Hepatocyte (in vitro differentiated cells): ENCODE results near the gene MAN1C1. TPM values are rescaled to one million over a fixed set of nuclear protein-coding genes. Genes with fewer than 3 reads are reported as not detected.
A peak's percentile ranks its signal among the peaks of the same experiment; 100 is the strongest.

Experiments used
- DNase-seq: peaks from one replicate; pipeline ENCODE4 v3.0.0-alpha.2; 2016; ENCODE audit warnings: low spot score
- H2AFZ ChIP-seq: fragments of 200-600 bp; sonication (generic); 2 replicates; pipeline ENCODE4 v1.6.0; 2016; ENCODE audit warnings: antibody characterized with exemption, mild to moderate bottlenecking
- H3K27ac ChIP-seq: fragments of 200-600 bp; sonication (generic); 2 replicates; pipeline ENCODE4 v1.5.1; 2016; ENCODE audit warnings: mild to moderate bottlenecking
- H3K27me3 ChIP-seq: fragments of 200-600 bp; sonication (generic); 2 replicates; pipeline ENCODE4 v1.6.1; 2016
- H3K36me3 ChIP-seq: fragments of 200-600 bp; sonication (generic); replicated peaks from 2 replicates; pipeline ENCODE4 v1.5.1; 2016; ENCODE audit warnings: low read depth; ENCODE audit not compliant: insufficient read depth
- H3K4me1 ChIP-seq: fragments of 200-600 bp; sonication (generic); 2 replicates; pipeline ENCODE4 v1.5.1; 2016; ENCODE audit warnings: mild to moderate bottlenecking, moderate library complexity; ENCODE audit not compliant: insufficient read depth
- H3K4me2 ChIP-seq: fragments of 200-600 bp; sonication (generic); 2 replicates; pipeline ENCODE4 v1.6.0; 2016
- H3K4me3 ChIP-seq: fragments of 200-600 bp; sonication (generic); 2 replicates; pipeline ENCODE4 v1.5.1; 2016; ENCODE audit warnings: mild to moderate bottlenecking
- H3K79me2 ChIP-seq: fragments of 200-600 bp; sonication (generic); 2 replicates; pipeline ENCODE4 v1.6.0; 2017; ENCODE audit warnings: mild to moderate bottlenecking
- H3K9me2 ChIP-seq: fragments of 200-600 bp; sonication (generic); replicated peaks from 2 replicates; pipeline ENCODE4 v1.6.0; 2017; ENCODE audit warnings: mild to moderate bottlenecking; ENCODE audit not compliant: insufficient read depth
- H3K9me3 ChIP-seq: fragments of 200-600 bp; sonication (generic); 2 replicates; pipeline ENCODE4 v1.5.1; 2016; ENCODE audit warnings: low read depth, mild to moderate bottlenecking
- H4K20me1 ChIP-seq: fragments of 200-600 bp; sonication (generic); 2 replicates; pipeline ENCODE4 v1.6.0; 2016; ENCODE audit warnings: mild to moderate bottlenecking; ENCODE audit not compliant: insufficient read depth, poor library complexity, severe bottlenecking
- EZH2 ChIP-seq: fragments of 200-600 bp; sonication (generic); IDR thresholded peaks from 2 replicates; pipeline ENCODE4 v1.6.1; 2016; ENCODE audit warnings: antibody characterized with exemption, mild to moderate bottlenecking, borderline replicate concordance
- EZH2phosphoT487 ChIP-seq: fragments of 200-600 bp; sonication (generic); IDR thresholded peaks from one replicate; pipeline ENCODE4 v1.6.1; 2018; ENCODE audit warnings: antibody characterized with exemption, mild to moderate bottlenecking, low read depth, moderate library complexity; ENCODE audit not compliant: unreplicated experiment, severe bottlenecking
- WGBS: methylation state at CpG from one replicate; pipeline ENCODE4 v1.1.6; 2016; ENCODE audit warnings: low lambda C conversion rate; ENCODE audit errors: missing lambda C conversion rate; 5-methylcytosine and 5-hydroxymethylcytosine counted together
- polyA plus RNA-seq: library from polyadenylated mRNA; unstranded; fragments of >200 nt; fragmentation: Nextera tagmentation; extraction: Ambion mirVana; gene quantifications from 2 replicates; pipeline ENCODE4 v1.2.1, GENCODE V29; 2016
- total RNA-seq: library from RNA; depleted of rRNA; stranded (reverse); fragments of >200 nt; gene quantifications from 2 replicates; pipeline ENCODE4 v1.2.3, GENCODE V29; 2014
- TF ChIP-seq, protein P1 (sequence below): fragments of 200-600 bp; sonication (generic); IDR thresholded peaks from 2 replicates; pipeline ENCODE4 v1.5.1; 2016; ENCODE audit warnings: antibody characterized with exemption, mild to moderate bottlenecking; ENCODE audit not compliant: poor library complexity

Gene MAN1C1
- total and polyA plus RNA-seq, 2 experiments from 2014 or later, result 20.6 to 29.3 TPM

DNA sequence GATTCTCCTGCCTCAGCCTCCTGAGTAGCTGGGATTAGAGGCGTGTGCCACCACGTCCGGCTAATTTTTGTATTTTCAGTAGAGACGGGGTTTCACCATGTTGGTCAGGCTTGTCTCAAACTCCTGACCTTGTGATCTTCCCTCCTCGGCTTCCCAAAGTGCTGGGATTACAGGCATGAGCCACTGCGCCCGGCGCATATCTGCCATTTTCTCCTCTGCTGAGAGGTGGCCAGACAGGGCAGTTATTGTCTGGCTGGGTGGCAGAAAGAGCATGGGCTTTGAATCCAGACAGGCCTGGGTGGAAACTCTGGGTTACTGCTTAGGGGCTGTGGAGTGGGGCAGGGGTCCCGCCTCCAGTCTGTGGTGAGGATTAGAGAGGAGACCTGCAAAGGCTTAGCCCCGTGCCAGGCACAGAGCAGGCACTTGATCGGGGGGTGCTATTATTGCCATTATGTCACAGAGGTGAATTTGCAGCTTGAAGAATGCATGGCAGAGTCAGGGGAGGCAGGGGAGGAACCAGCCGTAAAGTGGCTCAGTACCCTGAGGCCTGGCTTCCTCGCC lies 73.9 kb downstream of the MAN1C1 start:
- Histone ChIP-seq H2AFZ (no peak overlapping the region), H3K27me3 (no peaks in the 10 kb centered on the region), H3K9me3 (no peaks in the 10 kb centered on the region), H3K4me1 (peaks cover 35% of the 10 kb centered on the region), H3K27ac (no peak overlapping the region), H4K20me1 (no peaks in the 10 kb centered on the region), H3K36me3 (no peaks in the 10 kb centered on the region), H3K9me2 (no peaks in the 10 kb centered on the region), H3K79me2 (no peaks in the 10 kb centered on the region), H3K4me3 (no peak overlapping the region), H3K4me2 (no peak overlapping the region)
- WGBS, result 93% methylated on average over 13 of the region's 13 CpGs
- DNase-seq, result no peak
- TF ChIP-seq EZH2, result no peak

DNA sequence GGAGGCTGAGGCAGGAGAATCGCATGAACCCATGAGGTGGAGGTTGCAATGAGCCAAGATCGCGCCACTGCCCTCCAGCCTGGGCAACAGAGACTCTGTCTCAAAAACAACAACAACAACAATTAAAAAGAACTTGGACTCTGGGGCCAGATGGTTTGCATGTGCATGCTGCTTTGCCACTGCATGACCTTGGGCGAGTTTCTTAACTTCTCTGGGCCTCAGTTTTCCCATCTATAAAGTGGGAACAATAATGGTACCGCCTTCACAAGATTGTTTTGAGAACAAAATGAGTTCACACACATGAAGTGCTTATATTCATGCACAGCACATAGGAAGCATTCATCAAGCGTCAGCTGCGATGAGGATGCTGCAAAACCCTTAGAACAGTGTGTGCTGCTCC lies 74.6 kb downstream of the MAN1C1 start:
- H3K9me3 ChIP-seq, result no peaks in the 10 kb centered on the region
- WGBS, result 96% methylated on average over 7 of the region's 7 CpGs
- TF ChIP-seq EZH2phosphoT487 (no peak), EZH2 (no peak)
- TF ChIP-seq, protein P1, sequence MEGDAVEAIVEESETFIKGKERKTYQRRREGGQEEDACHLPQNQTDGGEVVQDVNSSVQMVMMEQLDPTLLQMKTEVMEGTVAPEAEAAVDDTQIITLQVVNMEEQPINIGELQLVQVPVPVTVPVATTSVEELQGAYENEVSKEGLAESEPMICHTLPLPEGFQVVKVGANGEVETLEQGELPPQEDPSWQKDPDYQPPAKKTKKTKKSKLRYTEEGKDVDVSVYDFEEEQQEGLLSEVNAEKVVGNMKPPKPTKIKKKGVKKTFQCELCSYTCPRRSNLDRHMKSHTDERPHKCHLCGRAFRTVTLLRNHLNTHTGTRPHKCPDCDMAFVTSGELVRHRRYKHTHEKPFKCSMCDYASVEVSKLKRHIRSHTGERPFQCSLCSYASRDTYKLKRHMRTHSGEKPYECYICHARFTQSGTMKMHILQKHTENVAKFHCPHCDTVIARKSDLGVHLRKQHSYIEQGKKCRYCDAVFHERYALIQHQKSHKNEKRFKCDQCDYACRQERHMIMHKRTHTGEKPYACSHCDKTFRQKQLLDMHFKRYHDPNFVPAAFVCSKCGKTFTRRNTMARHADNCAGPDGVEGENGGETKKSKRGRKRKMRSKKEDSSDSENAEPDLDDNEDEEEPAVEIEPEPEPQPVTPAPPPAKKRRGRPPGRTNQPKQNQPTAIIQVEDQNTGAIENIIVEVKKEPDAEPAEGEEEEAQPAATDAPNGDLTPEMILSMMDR, result no peak
- H3K4me1 ChIP-seq, result peaks cover 39% of the 10 kb centered on the region
- H3K9me2 ChIP-seq, result no peaks in the 10 kb centered on the region
- H4K20me1 ChIP-seq, result no peaks in the 10 kb centered on the region
- no peak overlapping the region for H3K4me2 ChIP-seq
- H2AFZ ChIP-seq, result no peak overlapping the region
- no peak overlapping the region for H3K27ac ChIP-seq
- H3K4me3 ChIP-seq, result no peak overlapping the region
- H3K36me3 ChIP-seq, result no peaks in the 10 kb centered on the region
- no peak for DNase-seq
- H3K79me2 ChIP-seq, result no peaks in the 10 kb centered on the region
- no peaks in the 10 kb centered on the region for H3K27me3 ChIP-seq

DNA sequence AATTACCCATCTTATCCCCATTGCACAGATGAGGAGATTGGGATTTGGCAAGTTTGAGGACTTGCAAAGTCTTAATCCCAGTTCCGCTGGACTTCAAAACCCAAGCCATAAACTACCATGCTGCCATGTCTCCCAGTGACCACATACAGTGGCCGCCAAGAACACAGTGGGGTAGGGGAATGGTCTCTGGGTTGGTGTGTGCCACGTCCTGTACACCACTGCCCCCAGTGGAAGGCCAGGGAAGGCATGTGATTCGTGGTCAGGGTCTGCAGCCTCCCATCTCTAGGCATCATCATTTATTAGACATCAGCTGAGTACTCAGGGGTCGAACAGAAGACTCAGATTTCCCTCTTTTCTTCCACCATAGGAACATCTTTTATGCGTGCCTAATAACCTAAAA lies 76.0 kb downstream of the MAN1C1 start:
- Histone ChIP-seq H3K4me2 (no peak overlapping the region), H2AFZ (no peak overlapping the region), H3K27ac (no peak overlapping the region), H3K4me1 (peaks cover 37% of the 10 kb centered on the region), H3K79me2 (no peaks in the 10 kb centered on the region), H3K27me3 (no peaks in the 10 kb centered on the region), H3K9me2 (no peaks in the 10 kb centered on the region), H4K20me1 (no peaks in the 10 kb centered on the region), H3K36me3 (no peaks in the 10 kb centered on the region), H3K9me3 (no peaks in the 10 kb centered on the region), H3K4me3 (no peak overlapping the region)
- TF ChIP-seq, protein P1, result peak; percentile 33
- no peak for TF ChIP-seq EZH2phosphoT487
- TF ChIP-seq EZH2, result no peak
- WGBS, result 65% methylated on average over 6 of the region's 6 CpGs
- DNase-seq, result no peak

DNA sequence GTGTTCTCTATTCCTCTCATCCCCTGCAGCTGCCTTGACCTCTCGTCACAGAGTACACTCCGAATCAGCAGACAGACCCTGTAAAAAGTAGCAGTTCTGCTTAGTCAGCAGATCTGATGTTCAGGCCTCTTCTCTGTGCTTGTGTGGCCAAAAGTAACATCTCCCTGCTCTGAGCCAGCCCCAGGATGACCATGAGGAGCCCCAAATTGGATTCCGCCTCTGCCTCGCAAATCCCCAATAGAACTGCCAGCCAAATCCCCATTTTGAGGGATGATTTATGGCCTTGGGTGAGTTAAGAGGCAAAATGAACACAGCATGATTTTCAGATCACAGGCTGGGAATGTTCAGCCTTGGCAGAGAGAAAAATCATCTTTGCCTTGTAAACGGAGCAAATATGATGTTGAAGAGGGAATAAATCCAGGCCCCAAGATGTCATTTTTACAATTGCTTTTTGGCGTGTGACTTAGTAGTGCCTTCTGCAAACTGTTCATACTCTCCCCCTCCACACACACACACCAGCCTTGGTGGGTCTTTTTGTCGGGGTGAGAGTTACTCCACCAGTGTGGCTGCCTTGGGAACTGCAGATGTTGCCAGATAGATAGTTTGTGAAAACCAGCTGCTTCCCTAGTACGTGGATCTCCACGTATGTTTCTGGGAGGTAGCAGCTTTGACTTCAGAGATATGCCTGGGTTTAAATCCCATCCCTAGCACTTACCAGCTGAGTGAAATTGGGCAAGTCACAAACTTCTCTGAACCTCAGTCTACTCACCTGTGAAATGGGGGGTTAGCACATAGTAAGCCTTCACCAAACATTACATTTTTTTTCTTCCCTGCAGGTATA lies 77.8 kb downstream of the MAN1C1 start:
- H3K4me1 ChIP-seq, result peaks cover 23% of the 10 kb centered on the region
- no peak overlapping the region for H3K4me3 ChIP-seq
- peak; percentile 63 for DNase-seq
- peak overlapping the region; percentile 44 for H3K4me2 ChIP-seq
- no peaks in the 10 kb centered on the region for H3K79me2 ChIP-seq
- no peaks in the 10 kb centered on the region for H3K36me3 ChIP-seq
- H3K27ac ChIP-seq, result peak overlapping the region; percentile 91
- H4K20me1 ChIP-seq, result no peaks in the 10 kb centered on the region
- H3K9me2 ChIP-seq, result no peaks in the 10 kb centered on the region
- 40% methylated on average over 9 of the region's 9 CpGs for WGBS
- H3K9me3 ChIP-seq, result no peaks in the 10 kb centered on the region
- TF ChIP-seq EZH2phosphoT487, result no peak
- TF ChIP-seq EZH2, result no peak
- TF ChIP-seq, protein P1, result no peak
- H2AFZ ChIP-seq, result no peak overlapping the region
- H3K27me3 ChIP-seq, result no peaks in the 10 kb centered on the region
